Panc1 (cell line): ENCODE measurements around the gene MYOG. TPM values are rescaled to one million over a fixed set of nuclear protein-coding genes. Genes with fewer than 3 reads are reported as not detected.

ENCODE experiments used
- ATAC-seq: fragments of 200-7000 bp; cut with Tn5 transposase; 2 replicates; pipeline ENCODE4 v1.9.1; 2020; ENCODE audit warnings: mild to moderate bottlenecking, moderate library complexity
- BruUV-seq: library from RNA; stranded (reverse); fragments of 400-500 nt; replicated peaks from 2 replicates; lab custom pipeline; 2021; lab: Mats Ljungman, UMichigan
- CTCF ChIA-PET: fragments of 300-600 bp; sonication (Branson Sonifier 250); formaldehyde crosslinking; loops from one replicate; lab custom pipeline; 2022; ENCODE audit warnings: antibody characterized with exemption; lab: Charles Lee
- POLR2A ChIA-PET: fragments of 300-600 bp; sonication (Branson Sonifier 250); formaldehyde crosslinking; loops from one replicate; lab custom pipeline; 2022; ENCODE audit warnings: antibody characterized with exemption; lab: Charles Lee
- DNase-seq: peaks from one replicate; pipeline ENCODE4 v3.0.0-alpha.2; 2010; ENCODE audit warnings: low read depth, low spot score
- H3K27ac ChIP-seq: 2 replicates; pipeline ENCODE4 v1.5.1; 2011; ENCODE audit warnings: mild to moderate bottlenecking, low read length, inconsistent platforms
- H3K27me3 ChIP-seq: fragments of 200-500 bp; sonication (Bioruptor generic); 2 replicates; pipeline ENCODE4 v1.6.0; 2014; ENCODE audit warnings: low read length, inconsistent platforms; ENCODE audit not compliant: control insufficient read depth, insufficient read depth
- H3K36me3 ChIP-seq: fragments of 200-500 bp; sonication (Bioruptor generic); 2 replicates; pipeline ENCODE4 v1.5.1; 2014; ENCODE audit warnings: inconsistent platforms, mild to moderate bottlenecking, low read length, moderate library complexity; ENCODE audit not compliant: control insufficient read depth, insufficient read depth
- H3K4me1 ChIP-seq: 2 replicates; pipeline ENCODE4 v1.5.1; 2011; ENCODE audit warnings: inconsistent platforms, mild to moderate bottlenecking, low read length, moderate library complexity; ENCODE audit not compliant: control insufficient read depth, insufficient read depth
- H3K4me3 ChIP-seq, 2 experiments: 2 replicates each; pipeline ENCODE4 v1.5.1; 2011 to 2012; ENCODE audit warnings: low read depth in 2 of 2, low read length in 2 of 2, mild to moderate bottlenecking in 2 of 2, inconsistent platforms in 1 of 2, moderate library complexity in 1 of 2
- H3K9me3 ChIP-seq: fragments of 200-500 bp; sonication (Bioruptor generic); 2 replicates; pipeline ENCODE4 v1.5.1; 2014; ENCODE audit warnings: low read depth, mild to moderate bottlenecking, inconsistent platforms, low read length, moderate library complexity; ENCODE audit not compliant: control insufficient read depth, insufficient read depth
- POLR2AphosphoS5 ChIP-seq: IDR thresholded peaks from 2 replicates; pipeline ENCODE4 v1.6.1; 2012; ENCODE audit warnings: mild to moderate bottlenecking, low read depth, low read length, moderate library complexity
- SIN3A ChIP-seq: IDR thresholded peaks from 2 replicates; pipeline ENCODE4 v1.6.1; 2012; ENCODE audit warnings: low read depth, mild to moderate bottlenecking, low read length, moderate library complexity, borderline replicate concordance; ENCODE audit not compliant: insufficient read depth
- TCF7L2 ChIP-seq: IDR thresholded peaks from 2 replicates; pipeline ENCODE4 v1.6.1; 2011; ENCODE audit warnings: mild to moderate bottlenecking, low read depth, low read length, inconsistent platforms
- in situ Hi-C: cut with HindIII; loops from 2 replicates; pipeline ENCODE4 v1.10.0; 2016; ENCODE audit warnings: low sequenced_read_pairs, low pct_unique_long_range_greater_than_20kb
- intact Hi-C: fragments of 100-400 bp; cut with micrococcal nuclease; formaldehyde crosslinking; loops from one replicate; pipeline ENCODE4 v1.10.0; 2022; ENCODE audit not compliant: unreplicated experiment
- total RNA-seq: library from RNA; stranded (reverse); gene quantifications from one replicate; pipeline ENCODE4 v1.2.1, GENCODE V29; 2021; ENCODE audit not compliant: unreplicated experiment
- TF ChIP-seq, protein P1 (sequence below): fragments of 450-650 bp; IDR thresholded peaks from 2 replicates; pipeline ENCODE4 v1.5.1; 2017; ENCODE audit warnings: mild to moderate bottlenecking
- TF ChIP-seq, protein P2 (sequence below), 2 experiments: IDR thresholded peaks; 2 replicates each; pipeline ENCODE4 v1.6.1; 2011 to 2012; ENCODE audit warnings: low read depth in 2 of 2, control low read depth in 1 of 2, low read length in 1 of 2, mild to moderate bottlenecking in 1 of 2, moderate library complexity in 1 of 2; ENCODE audit not compliant: insufficient read depth in 1 of 2

Gene MYOG
- total RNA-seq, 1 experiment from 2014 or later = not detected

DNA sequence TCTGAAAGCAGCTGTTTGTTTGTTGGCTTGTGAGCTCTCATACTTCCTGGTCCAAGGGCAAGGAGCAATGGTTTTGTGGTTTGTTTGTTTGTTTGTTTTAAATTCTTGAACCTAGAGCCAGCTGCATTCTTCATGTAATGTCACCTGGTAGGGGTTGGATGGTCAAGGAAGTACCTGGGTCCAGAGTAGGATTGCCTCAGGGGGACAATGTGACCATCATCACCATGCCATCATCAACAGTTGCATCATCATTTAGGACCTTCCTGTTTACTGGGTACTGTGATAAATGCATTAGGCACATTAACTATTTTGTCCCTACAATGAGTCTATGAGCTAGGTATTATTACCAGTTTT is 14.7 kb upstream of the MYOG start:
- Histone ChIP-seq H3K36me3 (no peaks in the 10 kb centered on the region), H3K4me3 (no peak overlapping the region), H3K9me3 (0 out of 2 replicates have a peak, but pooled peaks cover 3% of the 10 kb centered on the region), H3K27ac (no peak overlapping the region), H3K27me3 (peaks cover 2% of the 10 kb centered on the region; the same call in 1 of the 2 replicates), H3K4me1 (no peaks in the 10 kb centered on the region)
- ChIA-PET CTCF (no interaction called here), POLR2A (no interaction called here)
- ATAC-seq (no peak), DNase-seq (no peak)
- TF ChIP-seq POLR2AphosphoS5 (no peak), SIN3A (no peak), TCF7L2 (no peak)
- TF ChIP-seq, protein P1, sequence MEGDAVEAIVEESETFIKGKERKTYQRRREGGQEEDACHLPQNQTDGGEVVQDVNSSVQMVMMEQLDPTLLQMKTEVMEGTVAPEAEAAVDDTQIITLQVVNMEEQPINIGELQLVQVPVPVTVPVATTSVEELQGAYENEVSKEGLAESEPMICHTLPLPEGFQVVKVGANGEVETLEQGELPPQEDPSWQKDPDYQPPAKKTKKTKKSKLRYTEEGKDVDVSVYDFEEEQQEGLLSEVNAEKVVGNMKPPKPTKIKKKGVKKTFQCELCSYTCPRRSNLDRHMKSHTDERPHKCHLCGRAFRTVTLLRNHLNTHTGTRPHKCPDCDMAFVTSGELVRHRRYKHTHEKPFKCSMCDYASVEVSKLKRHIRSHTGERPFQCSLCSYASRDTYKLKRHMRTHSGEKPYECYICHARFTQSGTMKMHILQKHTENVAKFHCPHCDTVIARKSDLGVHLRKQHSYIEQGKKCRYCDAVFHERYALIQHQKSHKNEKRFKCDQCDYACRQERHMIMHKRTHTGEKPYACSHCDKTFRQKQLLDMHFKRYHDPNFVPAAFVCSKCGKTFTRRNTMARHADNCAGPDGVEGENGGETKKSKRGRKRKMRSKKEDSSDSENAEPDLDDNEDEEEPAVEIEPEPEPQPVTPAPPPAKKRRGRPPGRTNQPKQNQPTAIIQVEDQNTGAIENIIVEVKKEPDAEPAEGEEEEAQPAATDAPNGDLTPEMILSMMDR = no peak
- TF ChIP-seq, protein P2, sequence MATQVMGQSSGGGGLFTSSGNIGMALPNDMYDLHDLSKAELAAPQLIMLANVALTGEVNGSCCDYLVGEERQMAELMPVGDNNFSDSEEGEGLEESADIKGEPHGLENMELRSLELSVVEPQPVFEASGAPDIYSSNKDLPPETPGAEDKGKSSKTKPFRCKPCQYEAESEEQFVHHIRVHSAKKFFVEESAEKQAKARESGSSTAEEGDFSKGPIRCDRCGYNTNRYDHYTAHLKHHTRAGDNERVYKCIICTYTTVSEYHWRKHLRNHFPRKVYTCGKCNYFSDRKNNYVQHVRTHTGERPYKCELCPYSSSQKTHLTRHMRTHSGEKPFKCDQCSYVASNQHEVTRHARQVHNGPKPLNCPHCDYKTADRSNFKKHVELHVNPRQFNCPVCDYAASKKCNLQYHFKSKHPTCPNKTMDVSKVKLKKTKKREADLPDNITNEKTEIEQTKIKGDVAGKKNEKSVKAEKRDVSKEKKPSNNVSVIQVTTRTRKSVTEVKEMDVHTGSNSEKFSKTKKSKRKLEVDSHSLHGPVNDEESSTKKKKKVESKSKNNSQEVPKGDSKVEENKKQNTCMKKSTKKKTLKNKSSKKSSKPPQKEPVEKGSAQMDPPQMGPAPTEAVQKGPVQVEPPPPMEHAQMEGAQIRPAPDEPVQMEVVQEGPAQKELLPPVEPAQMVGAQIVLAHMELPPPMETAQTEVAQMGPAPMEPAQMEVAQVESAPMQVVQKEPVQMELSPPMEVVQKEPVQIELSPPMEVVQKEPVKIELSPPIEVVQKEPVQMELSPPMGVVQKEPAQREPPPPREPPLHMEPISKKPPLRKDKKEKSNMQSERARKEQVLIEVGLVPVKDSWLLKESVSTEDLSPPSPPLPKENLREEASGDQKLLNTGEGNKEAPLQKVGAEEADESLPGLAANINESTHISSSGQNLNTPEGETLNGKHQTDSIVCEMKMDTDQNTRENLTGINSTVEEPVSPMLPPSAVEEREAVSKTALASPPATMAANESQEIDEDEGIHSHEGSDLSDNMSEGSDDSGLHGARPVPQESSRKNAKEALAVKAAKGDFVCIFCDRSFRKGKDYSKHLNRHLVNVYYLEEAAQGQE (IDR thresholded peaks at IDR 0.05; ENCODE audit: insufficient read depth in 1 of 2, low read depth in 2 of 2, low read length in 1 of 2) = no peak
- BruUV-seq = no TSS peak
- in situ Hi-C loops (no loop called here), intact Hi-C loops (no loop called here)

DNA sequence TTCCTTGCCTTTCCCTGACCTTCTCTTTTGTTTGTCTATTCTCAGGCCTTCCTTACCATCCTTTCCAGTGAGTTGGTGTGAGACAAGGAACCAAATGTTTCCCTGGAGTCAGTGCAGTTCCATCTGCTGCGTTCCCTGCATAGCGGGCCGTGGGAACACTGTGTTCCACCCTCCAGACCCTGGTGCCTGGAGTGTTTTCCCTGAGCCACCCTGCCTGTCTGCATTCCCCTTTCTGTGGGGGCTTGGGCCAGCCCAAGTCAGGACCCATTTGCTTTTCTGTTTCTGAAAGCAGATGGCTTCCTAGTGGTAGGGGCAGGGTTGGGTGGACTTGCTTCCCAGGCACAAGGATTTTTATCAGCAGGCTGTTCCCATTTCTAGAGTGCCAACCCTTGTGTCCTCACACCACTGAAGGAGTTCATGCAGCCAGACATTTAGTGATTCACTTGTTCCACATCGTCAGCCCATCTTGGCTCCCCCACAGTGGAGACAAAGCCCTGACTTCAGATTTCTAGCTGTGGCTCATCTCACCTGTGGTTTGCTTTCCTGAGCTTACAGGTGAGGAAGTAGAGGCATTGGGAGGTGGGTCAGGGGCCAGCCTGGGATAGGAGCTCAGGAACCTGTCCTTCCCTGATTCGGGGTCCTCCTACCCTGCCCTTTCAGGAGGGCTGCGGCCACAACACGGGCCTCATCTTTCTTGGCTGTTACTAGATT is 14.1 kb upstream of the MYOG start:
- POLR2A ChIA-PET = no interaction called here
- H3K9me3 ChIP-seq = peaks cover 9% of the 10 kb centered on the region

More for the DNA sequence above, 14.1 kb upstream of the MYOG start:
- CTCF ChIA-PET = no interaction called here
- ATAC-seq = no peak
- TF ChIP-seq SIN3A (no peak), POLR2AphosphoS5 (no peak), TCF7L2 (no peak)
- TF ChIP-seq, protein P1 = no peak
- TF ChIP-seq, protein P2 (IDR thresholded peaks at IDR 0.05; ENCODE audit: insufficient read depth in 1 of 2, low read depth in 2 of 2, low read length in 1 of 2) = no peak
- Histone ChIP-seq H3K4me3 (no peak overlapping the region), H3K27me3 (0 out of 2 replicates have a peak, but pooled peaks cover 2% of the 10 kb centered on the region), H3K4me1 (no peaks in the 10 kb centered on the region), H3K36me3 (no peaks in the 10 kb centered on the region), H3K27ac (no peak overlapping the region)
- BruUV-seq = no TSS peak
- intact Hi-C loops = no loop called here
- in situ Hi-C loops = no loop called here
- DNase-seq = no peak
